Testis (tissue), 3 donors: ENCODE data around the gene CARS1. TPM values are rescaled to one million over a fixed set of nuclear protein-coding genes. Genes with fewer than 3 reads are reported as not detected.

Source experiments
- DNase-seq: peaks from one replicate; pipeline ENCODE4 v3.0.0-alpha.2; 2019
- H3K27ac ChIP-seq, 2 donors: fragments of 200-600 bp; sonication (generic); one replicate each; pipeline ENCODE4 v1.5.1; 2019
- H3K27me3 ChIP-seq: fragments of 200-600 bp; sonication (generic); one replicate; pipeline ENCODE4 v1.5.1; 2019
- H3K36me3 ChIP-seq: fragments of 200-600 bp; sonication (generic); one replicate; pipeline ENCODE4 v1.5.1; 2017; ENCODE audit warnings: low read depth; ENCODE audit errors: missing control alignments
- H3K4me1 ChIP-seq: fragments of 200-600 bp; sonication (generic); one replicate; pipeline ENCODE4 v1.5.1; 2019
- H3K4me3 ChIP-seq, 2 donors: fragments of 200-600 bp; sonication (generic); one replicate each; pipeline ENCODE4 v1.5.1; 2017 to 2019
- H3K9me3 ChIP-seq: fragments of 200-600 bp; sonication (generic); one replicate; pipeline ENCODE4 v1.5.1; 2017
- CTCF ChIP-seq, 3 experiments: fragments of 450-650 bp in 2 of 3; fragments of 200-600 bp in 1 of 3; sonication (generic) in 1 of 3; IDR thresholded peaks; one replicate each; pipeline ENCODE4 v1.5.1; 2016 to 2019; ENCODE audit warnings: antibody characterized with exemption in 3 of 3, mild to moderate bottlenecking in 2 of 3, moderate library complexity in 1 of 3
- POLR2A ChIP-seq: fragments of 450-650 bp; IDR thresholded peaks from one replicate; pipeline ENCODE4 v1.6.1; 2017; ENCODE audit warnings: antibody characterized with exemption, mild to moderate bottlenecking, moderate library complexity
- WGBS, 2 donors: methylation state at CpG; one replicate each; pipeline ENCODE4 v1.1.5; 2018; 5-methylcytosine and 5-hydroxymethylcytosine counted together
- intact Hi-C: fragments of 100-400 bp; cut with DNase I; formaldehyde crosslinking; loops from one replicate; pipeline ENCODE4 v1.15.1; 2023; ENCODE audit warnings: low total_unique reads
- polyA plus RNA-seq: library from polyadenylated mRNA; stranded (reverse); fragments of 350-450 nt; fragmentation: Illumina TruSeq; extraction: RNeasy Lipid Tissue Mini Kit (QIAGEN cat#74804); gene quantifications from one replicate; pipeline ENCODE4 v1.2.3, GENCODE V29; 2014; ENCODE audit warnings: low read depth, low replicate concordance; ENCODE audit not compliant: insufficient read depth
- total RNA-seq, 2 donors: library from RNA; depleted of rRNA; stranded (reverse); fragments of >200 nt; gene quantifications; one replicate each; pipeline ENCODE4 v1.2.3, GENCODE V29; 2016

CARS1 gene
- total and polyA plus RNA-seq, 3 donors from 2014 or later: 34.8 to 48.2 (median 43.8) TPM

GRCh38 chr11:2999464-2999998 is 57.7 kb downstream of the CARS1 start:
- intact Hi-C loops: no loop called here
- WGBS, 2 donors: 78 to 87% methylated on average over 9 to 10 of the region's 10 CpGs
- Histone ChIP-seq H3K36me3 (no peaks in the 10 kb centered on the region), H3K27ac (no peak overlapping the region), H3K27me3 (no peaks in the 10 kb centered on the region), H3K4me3 (no peak overlapping the region), H3K9me3 (no peaks in the 10 kb centered on the region), H3K4me1 (peaks cover 15% of the 10 kb centered on the region)
- TF ChIP-seq POLR2A: no peak
- no peak for TF ChIP-seq CTCF (IDR thresholded peaks at IDR 0.05)
- no peak for DNase-seq

- H3K27ac ChIP-seq: no peak overlapping the region
- no peaks in the 10 kb centered on the region for H3K36me3 ChIP-seq
- no peaks in the 10 kb centered on the region for H3K9me3 ChIP-seq
- no peak for DNase-seq
- no peaks in the 10 kb centered on the region for H3K27me3 ChIP-seq
- 86 to 89% methylated on average over 6 of the region's 7 CpGs for WGBS, 2 donors
- intact Hi-C loops: no loop called here
- no peak for TF ChIP-seq CTCF (IDR thresholded peaks at IDR 0.05)
- TF ChIP-seq POLR2A: no peak
- no peak overlapping the region for H3K4me3 ChIP-seq
- H3K4me1 ChIP-seq: peaks cover 15% of the 10 kb centered on the region
Observed at GRCh38 chr11:2998073-2998850, 59.0 kb downstream of the CARS1 start.

GRCh38 chr11:2997406-2997805 is 59.8 kb downstream of the CARS1 start:
- no peak for DNase-seq
- TF ChIP-seq CTCF (IDR thresholded peaks at IDR 0.05): no peak
- TF ChIP-seq POLR2A: no peak
- no peak overlapping the region for H3K27ac ChIP-seq
- peaks cover 15% of the 10 kb centered on the region for H3K4me1 ChIP-seq
- 86 to 93% methylated on average over 4 of the region's 4 CpGs for WGBS, 2 donors
- H3K4me3 ChIP-seq: no peak overlapping the region
- H3K27me3 ChIP-seq: no peaks in the 10 kb centered on the region
- H3K36me3 ChIP-seq: no peaks in the 10 kb centered on the region
- H3K9me3 ChIP-seq: no peaks in the 10 kb centered on the region
- intact Hi-C loops: no loop called here

- Histone ChIP-seq H3K4me3 (no peak overlapping the region), H3K36me3 (no peaks in the 10 kb centered on the region), H3K4me1 (peaks cover 15% of the 10 kb centered on the region), H3K27ac (no peak overlapping the region), H3K27me3 (no peaks in the 10 kb centered on the region), H3K9me3 (no peaks in the 10 kb centered on the region)
- TF ChIP-seq POLR2A: no peak
- no peak for TF ChIP-seq CTCF (IDR thresholded peaks at IDR 0.05)
- DNase-seq: no peak
- 69 to 82% methylated on average over 6 of the region's 6 CpGs for WGBS, 2 donors
- intact Hi-C loops: no loop called here
Observed at GRCh38 chr11:2996976-2997375, 60.2 kb downstream of the CARS1 start.
